GM21526 (cell line): ENCODE measurements around the gene ARHGAP10.
"Not testable (repeated sequence)": the region's sequence is repeated elsewhere in the genome, so short reads cannot be mapped to it uniquely, and the experiment has no call there.

Source experiments
- ATAC-seq: cut with Tn5 transposase; IDR thresholded peaks from one replicate; pipeline ENCODE4 v1.9.1; 2021; ENCODE audit warnings: moderate library complexity; ENCODE audit not compliant: unreplicated experiment, low FRiP score

Gene ARHGAP10

DNA sequence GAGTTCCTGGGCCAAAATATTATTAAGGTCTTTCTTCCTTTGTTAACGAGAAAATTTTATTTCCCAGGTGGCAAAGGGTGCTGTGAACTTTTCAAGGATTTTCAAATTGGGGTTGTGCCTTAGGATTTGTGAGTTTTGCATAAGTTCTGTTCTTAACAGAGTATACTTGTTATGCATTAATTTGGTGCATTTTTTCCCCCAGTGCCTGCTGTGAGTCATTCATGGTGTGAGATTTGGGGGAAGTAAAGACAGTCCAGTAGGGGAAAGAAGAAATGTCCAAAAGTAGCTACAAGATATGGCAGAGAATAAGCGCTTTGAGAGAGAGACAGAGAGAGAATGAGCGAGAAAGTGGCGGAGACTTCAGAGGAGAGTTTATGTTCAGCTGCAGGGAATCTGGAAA is 239.2 kb downstream of the ARHGAP10 start:
- no peak for ATAC-seq

DNA sequence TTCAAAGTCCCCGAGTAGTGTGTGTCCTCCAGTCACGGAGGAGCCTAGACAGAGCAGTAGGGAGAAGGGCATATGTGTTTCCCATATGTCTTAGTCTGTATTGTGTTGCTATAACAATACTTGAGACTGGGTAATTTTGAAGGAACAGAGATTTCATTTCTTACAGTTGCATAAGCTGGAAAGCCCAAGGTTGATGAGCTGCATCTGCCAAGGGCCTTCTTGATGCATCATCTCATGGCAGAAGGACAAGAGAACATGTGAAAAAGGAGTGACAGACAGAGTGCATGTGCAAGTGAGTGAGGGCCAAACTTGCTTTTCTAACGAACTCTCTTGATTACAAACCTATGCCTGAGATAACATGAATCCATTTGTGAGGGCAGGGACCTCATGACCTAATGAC is 243.4 kb downstream of the ARHGAP10 start:
- ATAC-seq: no peak

DNA sequence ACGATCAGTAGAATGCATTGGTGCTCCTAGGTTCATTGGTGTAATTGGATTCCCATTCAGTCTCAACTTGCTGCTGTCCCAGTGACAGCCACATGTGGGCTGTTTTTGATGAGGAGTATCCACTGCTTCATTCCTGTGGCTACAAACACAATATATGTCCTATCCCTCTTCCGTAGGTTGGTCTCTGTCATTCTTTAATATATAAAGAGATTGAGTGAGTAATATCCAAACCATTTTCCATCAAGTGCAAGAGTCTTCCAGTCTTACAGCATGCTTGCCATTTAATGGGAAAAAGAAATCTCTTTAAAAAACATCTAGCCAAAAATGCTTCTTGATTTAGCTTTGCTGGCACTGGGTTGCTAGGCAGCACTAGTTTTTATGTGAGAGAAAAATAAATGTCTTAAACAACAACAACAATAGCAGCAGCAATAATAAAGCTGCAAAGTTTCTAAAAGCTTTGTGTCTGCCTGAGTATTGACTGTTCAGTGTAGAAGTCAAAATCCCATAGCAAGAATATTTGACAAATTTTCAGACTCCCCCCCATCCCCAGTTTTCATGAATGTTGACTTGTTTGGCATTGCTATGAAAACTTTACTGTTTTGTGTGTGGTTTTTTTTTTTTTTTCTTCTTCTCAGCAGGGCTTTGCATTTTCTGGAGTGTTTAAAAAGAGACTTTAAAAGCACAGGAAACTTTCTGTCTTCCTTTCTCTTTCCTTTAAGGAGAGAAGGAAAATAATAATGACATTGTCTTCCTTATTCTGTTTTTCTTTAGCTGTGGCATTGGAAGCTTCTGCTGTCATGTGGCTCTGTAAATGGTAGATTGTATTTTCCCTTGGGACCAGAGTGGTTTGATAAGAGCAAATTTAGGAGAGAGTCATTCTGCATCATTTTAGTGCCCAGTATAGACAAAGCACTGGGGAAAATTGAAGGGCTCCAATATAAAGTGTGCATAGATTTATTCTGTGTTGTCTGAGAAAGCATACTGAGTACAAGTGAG is 244.3 kb downstream of the ARHGAP10 start:
- no peak for ATAC-seq

DNA sequence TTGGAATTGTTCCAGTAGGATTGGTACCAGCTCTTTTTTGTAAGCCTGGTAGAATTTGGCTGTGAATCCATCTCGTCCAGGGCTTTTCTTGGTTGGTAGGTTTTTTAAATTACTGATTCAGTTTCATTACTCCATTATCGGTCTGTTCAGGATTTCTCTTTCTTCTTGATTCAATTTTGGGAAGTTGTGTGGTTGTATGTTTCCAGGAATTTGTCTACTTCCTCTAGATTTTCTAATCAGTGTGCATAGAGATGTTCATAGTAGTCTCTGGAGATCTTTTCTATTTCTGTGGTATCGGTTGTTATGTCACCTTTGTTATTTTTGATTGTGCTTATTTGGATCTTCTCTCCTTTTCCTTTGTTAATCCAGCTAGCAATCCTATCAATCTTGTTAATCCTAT is 248.7 kb downstream of the ARHGAP10 start:
- no peak for ATAC-seq

DNA sequence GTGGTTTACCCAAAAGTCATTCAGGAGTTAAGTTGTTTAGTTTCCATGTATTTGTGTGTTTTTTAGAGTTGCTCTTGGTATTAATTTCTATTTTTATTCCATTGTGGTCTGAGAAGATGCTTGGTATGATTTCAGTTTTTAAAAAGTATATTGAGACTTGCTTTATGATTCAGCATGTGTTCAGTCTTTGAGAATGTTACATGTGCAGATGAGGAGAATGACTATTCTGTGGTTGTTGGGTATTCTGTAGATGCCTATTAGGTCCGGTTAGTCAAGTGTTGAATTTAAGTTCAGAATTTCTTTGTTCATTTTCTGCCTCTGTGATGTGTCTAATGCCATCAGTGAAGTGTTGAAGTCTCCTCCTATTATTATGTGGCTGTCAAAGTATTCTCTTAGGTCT is 249.4 kb downstream of the ARHGAP10 start:
- ATAC-seq: peak; percentile 90

DNA sequence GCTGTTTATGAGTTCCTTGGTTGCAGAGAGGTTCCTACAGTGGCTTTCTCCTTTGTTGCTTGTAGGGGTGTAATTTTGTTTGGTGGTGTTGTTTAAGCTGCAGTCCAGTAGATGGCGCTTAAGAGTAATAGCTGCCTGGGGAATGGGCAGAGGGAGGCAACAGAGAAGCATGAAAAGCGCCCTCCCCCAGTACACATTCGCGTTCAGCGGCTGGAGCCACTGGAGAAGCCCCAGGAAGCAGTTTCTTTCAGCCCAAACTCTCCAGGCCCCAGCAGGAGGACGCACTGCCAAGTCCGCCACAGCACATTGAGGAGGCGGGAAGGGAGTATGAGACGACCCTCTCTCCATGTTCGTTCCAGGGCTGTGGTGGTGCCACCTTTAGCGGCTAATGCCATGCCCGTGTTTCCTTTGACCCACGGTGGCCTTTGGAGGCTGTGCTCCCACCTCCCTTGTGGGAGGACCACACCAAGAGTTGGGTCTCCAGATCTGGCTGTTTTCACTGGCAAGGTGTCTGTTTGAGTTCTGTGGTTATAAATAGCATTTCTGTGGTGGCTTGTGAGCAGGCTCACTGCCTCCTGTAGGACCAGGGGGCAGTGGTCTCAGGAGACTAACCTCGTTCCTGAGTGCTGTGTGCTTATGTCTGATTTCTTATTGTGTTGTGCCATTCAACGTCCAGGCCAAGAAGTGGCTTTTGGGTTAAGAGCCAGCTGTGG is 252.3 kb downstream of the ARHGAP10 start:
- ATAC-seq: no peak

DNA sequence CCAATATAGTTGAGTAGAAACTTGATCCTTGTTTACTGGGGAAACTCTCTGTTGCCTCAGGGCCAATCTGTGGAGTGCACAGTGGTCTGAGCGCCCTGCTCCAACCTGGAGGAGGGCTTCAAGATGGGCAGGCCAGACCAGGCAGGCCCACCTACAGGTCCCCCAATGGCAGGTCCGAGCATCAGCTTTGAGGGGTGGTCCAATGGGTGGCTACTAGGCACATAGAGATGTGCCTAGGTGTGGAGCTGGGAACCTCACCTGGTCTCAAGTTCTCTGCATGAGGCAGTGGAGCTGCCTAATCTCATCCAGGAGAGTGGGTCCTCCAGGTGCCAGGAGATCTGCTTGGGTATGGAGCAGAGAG is 252.9 kb downstream of the ARHGAP10 start:
- ATAC-seq: no peak

DNA sequence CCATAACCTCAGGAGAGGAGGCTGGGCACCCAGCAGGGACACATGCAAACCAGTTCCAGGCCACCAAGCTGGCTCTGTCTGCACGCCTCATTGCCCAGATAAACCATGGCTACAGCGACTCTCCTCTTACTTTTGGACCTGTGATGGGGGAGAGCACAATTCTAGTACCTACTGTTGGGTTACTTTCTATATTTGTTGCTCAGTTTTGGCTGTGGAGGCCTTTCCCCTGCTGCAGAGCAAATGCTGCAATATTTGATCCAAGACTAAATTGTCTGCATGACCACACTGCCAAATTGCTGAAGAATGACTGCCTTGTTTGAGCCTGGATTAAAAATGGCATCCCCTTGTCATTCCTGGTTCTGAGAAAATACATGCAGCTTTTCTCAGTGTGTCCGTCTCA is 253.5 kb downstream of the ARHGAP10 start:
- no peak for ATAC-seq

DNA sequence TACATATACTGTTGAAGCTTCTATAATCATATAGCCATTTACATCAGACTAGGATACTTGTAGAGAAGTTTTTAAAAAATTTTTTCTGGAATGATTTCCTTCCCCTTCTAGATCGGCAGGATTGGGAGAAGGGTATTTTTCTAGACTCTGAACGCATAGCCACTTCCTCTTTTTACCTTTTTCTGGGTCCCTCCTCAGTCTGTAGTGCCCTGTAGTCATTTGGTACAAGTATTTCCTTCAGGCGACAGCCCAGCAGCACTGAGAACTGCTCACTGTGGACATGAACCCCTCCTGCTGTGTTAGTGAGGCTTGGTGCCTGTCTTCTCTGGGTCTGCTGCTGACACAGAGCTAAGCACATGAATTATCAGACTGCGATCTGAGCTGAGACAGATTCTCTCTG is 255.4 kb downstream of the ARHGAP10 start:
- ATAC-seq: no peak

DNA sequence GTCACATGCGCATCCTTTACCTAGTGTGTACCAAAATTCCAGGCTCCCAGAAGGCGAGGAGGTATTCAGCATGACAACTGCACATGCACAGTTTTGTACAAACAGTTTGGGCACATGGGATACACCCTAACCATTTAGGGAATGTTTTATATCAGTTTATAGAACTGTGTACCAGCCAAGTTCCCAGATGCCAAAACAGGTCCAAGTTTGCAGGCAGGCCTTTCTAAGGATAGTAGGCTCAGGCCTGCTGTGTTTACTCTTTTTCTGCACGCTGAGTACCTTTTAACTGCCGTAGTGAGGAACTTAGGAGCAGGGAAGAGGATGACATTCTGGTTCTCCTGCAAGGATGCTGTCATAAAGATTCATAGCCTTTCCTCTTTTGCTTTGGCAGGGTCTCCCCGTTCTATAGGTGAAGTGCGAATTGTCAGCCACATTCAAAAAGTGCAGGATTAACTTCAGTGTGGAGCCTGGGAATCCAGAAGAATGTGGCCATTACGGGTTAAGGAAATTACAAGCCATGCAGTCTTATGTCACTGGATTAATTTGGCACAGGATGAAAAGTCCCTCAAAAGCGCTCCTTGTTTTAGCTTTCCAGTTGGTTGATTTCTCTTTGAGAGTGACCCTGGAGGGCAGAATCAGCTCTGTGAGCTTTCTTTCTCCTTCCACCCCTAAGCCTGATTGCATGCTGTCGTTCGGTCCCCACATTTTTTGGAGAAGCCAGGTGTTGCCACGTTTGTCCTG is 259.8 kb downstream of the ARHGAP10 start:
- no peak for ATAC-seq

DNA sequence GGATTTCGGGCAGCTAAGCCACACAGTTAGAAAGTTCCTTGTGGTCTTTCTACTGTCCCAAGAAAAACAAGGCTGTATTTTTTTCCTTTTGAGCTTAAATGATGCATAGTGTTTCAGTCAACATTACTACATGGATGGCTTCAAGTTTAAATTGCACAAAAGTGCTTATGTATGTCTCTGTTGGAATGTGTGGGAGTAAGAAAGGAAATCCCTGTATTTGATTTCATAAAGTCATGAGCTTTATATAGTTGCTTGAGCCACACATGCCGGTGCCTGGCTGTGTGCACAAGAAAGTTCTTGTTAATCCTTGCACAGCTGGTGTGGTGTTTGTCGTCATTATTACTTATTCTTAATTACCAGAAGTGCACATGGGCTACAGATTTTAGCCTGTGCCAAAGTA is 262.2 kb downstream of the ARHGAP10 start:
- no peak for ATAC-seq

DNA sequence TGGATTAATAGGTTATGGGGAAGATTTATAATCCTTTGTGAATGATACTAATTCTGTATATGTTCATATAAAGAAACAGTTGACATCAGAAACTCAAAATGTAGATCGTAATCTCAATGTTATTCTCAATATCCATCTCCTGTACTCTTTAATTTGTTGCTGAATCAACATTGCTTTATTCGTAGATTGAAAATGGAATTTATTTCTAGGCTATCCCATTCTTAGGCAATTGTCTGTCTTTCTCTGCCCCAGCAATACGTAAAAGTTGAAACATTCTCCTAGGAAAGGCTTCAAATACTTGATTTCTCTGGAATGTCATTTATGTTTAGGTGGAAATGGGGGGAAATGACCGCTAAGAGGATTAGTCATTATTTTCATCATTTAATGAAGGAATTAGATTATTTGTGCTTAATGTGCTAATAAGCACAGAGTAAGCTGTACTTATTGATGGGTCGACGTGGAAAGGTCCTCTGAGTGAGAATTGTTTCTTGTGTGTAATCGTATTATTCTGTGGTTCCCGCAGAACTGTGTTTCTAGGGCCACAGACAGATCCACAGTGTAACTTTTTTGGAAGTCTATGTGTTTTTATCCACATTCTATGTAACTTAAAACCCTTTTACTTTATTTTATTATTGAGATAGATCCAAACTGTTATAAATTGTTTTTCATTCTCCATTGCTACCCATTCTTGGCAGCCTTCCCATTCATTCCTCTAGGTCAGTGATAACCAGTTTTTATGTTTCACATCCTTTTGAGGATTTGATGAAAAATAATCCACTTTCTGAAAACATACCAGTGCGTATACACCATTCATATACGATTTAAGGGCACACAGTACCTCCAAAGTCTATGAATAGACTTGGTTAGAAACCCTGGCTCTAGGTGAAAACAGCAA is 262.9 kb downstream of the ARHGAP10 start:
- ATAC-seq: no peak

DNA sequence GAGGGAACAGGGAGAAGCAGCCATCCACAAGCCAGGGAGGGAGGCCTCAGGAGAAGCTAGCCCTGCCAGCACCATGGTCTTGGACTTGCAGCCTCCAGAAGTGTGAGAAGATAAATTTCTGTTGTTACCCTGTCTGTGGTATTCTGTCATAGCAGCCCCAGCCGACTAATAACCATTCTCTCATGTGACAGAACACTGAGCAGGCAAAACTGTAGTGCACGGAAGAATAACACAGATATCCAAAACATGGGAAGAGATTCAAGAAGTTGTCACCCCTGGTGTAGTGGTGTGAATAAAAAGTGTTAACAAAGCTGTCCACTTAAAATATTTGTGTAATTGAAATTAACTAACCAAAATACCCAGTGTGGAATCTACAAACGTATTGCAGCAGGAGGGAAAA is 265.0 kb downstream of the ARHGAP10 start:
- ATAC-seq: no peak

DNA sequence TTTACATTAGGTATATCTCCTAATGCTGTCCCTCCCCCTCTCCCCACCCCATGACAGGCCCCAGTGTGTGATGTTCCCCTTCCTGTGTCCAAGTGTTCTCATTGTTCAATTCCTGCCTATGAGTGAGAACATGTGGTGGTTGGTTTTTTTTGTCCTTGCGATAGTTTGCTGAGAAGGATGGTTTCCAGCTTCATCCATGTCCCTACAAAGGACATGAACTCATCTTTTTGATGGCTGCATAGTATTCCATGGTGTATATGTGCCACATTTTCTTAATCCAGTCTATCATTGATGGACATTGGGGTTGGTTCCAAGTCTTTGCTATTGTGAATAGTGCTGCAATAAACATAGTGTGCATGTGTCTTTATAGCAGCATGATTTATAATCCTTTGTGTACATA is 268.1 kb downstream of the ARHGAP10 start:
- not testable (repeated sequence) for ATAC-seq

DNA sequence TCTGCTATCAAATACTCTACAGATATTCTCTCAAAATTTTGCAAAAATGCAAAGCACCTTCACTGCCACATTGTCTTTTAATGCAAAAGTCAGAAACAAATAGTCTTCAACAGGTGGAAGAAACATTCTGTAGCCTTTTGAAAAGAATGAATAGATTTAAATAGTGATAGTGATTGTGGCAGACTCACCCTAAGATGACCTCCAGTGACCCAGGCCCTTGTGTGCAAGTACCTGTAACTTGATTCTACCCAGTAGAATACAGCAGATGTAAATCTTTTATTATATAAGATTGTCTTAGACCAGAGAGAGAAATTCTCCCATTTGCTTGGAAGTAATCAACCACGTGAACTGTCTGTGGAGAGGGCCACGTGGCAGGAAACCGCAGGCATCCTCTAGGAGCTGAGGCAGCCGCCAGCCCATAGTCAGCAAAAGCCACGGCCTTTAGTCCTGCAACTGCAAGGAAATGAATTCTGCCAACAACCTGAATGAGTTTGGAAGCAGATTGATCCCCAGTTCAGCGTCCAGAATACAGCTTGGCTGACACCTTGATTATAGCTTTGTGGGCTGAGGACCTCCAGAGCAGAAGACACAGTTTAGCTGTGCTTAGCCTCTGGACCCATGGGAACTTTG is 272.5 kb downstream of the ARHGAP10 start:
- ATAC-seq: no peak

DNA sequence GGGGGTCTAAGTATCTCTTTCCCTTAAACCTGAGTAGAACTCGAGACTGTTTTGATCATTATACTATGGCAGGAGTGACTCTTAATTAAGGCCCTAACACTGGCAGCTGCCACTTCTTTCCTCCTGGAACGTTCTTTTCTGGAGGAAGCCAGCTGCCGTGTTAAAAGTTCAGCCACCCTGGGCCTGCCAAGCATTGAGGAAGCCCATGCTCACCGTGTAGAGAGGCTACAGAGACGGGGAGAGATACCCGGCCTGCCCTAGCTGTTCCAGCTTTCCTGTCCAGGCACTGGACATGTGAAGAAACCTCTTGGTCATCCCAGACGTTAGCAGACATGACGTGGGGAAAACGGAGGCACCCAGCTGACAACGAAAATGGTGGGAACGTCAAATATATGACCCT is 274.1 kb downstream of the ARHGAP10 start:
- no peak for ATAC-seq

DNA sequence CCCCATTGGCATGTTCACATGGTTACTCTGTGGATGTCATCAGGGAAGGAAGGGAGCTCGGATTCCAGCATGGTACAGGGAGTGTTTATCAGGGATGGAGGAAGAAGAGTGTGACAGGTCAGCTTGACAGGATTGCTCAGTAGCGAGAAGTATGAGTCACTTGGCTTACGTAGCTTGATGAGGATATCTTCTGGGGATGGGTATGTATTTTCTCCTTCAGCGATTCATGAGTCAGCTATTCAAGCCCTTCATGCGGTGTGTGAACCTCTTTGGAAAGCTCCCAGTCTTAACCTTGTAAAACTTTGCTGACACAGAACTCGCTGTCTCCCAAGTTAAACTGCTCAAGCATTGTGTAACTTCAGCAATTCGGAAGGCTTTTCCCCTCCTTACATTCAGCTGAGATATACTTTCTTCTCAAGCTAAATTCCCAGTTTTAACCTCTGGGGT is 275.4 kb downstream of the ARHGAP10 start:
- no peak for ATAC-seq

DNA sequence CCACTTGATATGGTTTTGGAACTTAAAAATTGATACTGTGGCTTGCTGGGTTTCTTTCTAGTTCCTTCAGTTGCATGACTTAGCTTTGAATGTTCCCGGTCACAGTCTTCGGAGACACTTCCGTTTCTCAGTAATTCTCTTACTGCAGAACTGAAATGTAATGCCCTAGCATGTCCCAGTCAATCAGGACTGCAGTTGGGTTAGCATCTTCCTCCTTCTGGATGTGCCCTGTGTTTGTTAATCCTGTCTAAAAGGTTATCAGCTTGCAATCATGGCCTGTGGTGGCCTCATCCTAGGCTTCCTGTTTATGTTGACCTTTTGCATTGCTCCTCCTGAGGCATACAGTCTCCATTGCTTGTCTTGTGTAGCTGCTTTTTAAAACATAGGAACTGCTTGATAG is 275.9 kb downstream of the ARHGAP10 start:
- no peak for ATAC-seq

DNA sequence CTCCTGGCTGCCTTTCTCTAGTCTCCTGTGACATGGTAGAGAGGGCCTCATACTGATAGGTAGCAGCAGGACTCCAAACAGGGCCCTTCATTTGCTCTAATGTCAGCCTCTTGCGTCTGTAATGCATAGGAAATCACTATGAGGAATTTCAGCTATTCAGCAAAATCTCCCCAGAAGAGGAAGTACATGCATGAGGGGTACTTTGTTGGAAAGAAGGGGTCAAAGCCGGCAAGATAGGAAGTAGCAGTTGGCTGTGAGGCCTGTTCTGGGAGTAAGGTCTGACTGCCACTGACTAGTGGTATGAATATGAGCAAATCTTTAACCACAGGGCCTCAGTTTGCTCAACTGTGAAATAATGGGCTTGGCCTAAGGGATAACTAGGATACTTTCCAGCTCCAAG is 283.2 kb downstream of the ARHGAP10 start:
- ATAC-seq: no peak

DNA sequence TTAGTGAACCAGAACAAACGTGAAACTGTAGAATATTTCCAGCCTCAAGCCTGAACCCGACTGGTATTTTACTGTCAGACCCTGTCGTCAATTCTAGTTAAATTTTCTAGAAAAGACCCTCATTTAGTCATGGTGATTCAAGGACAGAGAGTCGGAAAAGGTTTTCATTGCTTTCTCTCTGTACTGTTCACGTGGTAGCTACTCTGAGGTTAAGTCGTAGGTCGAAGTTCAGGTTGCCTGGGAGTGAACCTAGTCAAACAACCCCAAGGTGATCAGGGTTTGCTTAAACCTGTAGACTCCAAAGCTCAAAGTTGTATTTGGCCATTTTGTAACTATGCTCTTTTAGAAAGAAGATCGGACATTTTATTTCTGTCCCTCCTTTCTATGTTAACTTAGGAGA is 283.6 kb downstream of the ARHGAP10 start:
- ATAC-seq: no peak
